Ovary (tissue), 3 donors: ENCODE measurements around the gene FHAD1.

Source experiments
- EP300 ChIP-seq: sonication (generic); formaldehyde crosslinking; IDR thresholded peaks from one replicate; pipeline ENCODE4 v1.6.1; 2017; ENCODE audit warnings: antibody characterized with exemption
- TF ChIP-seq, protein P1 (sequence below), 3 donors: fragments of 450-650 bp in 2 of 3; fragments of 200-600 bp in 1 of 3; IDR thresholded peaks; one replicate each; pipeline versions ENCODE4 v1.5.1 to v1.8.0; 2016 to 2022; ENCODE audit warnings: antibody characterized with exemption in 3 of 3, mild to moderate bottlenecking in 1 of 3
- donor health status: DM: no; HTN: no; CAD: no.

DNA sequence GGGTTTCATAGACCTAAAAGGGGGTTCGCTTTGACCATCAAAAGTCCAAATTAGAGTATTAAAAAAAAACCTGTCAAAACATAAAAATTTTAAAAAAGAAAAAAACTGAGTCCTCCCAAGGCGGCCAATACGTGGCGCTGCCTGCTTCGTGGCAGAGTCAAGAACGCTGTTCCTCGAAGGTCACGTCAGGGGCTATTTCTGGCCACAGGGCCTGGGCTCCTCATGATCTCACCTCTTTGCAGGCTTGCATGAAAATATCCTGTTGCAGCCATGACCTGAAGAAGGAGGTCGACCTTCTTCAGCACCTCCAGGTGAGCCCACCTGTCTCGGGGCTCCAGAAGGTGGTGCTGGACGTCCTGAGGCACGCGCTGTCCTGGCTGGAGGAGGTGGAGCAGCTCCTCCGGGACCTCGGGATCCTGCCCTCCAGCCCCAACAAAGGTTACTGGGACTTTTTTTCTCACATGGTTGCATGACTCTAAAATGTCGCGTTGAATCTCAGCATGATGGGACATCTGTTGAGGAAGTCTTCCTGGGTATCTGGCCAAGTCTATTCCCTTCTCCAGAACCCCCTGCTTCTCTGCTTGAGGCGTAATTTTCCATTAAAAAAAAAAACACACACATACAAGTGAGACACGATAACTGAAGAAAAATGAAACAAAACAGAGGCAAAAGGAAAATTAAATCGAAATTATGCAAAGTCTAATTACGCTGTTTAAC is 82.2 kb downstream of the FHAD1 start:
- TF ChIP-seq, protein P1, sequence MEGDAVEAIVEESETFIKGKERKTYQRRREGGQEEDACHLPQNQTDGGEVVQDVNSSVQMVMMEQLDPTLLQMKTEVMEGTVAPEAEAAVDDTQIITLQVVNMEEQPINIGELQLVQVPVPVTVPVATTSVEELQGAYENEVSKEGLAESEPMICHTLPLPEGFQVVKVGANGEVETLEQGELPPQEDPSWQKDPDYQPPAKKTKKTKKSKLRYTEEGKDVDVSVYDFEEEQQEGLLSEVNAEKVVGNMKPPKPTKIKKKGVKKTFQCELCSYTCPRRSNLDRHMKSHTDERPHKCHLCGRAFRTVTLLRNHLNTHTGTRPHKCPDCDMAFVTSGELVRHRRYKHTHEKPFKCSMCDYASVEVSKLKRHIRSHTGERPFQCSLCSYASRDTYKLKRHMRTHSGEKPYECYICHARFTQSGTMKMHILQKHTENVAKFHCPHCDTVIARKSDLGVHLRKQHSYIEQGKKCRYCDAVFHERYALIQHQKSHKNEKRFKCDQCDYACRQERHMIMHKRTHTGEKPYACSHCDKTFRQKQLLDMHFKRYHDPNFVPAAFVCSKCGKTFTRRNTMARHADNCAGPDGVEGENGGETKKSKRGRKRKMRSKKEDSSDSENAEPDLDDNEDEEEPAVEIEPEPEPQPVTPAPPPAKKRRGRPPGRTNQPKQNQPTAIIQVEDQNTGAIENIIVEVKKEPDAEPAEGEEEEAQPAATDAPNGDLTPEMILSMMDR (IDR thresholded peaks at IDR 0.05): peak in 2 of 3 donors; percentile 20 to 27
- no peak for TF ChIP-seq EP300
